Mesothelial cell of epicardium (in vitro differentiated cells): ENCODE results near the gene RPS4Y1. TPM values are rescaled to one million over a fixed set of nuclear protein-coding genes. Genes with fewer than 3 reads are reported as not detected.

Experiments
- DNase-seq, 2 experiments: peaks; one replicate each; pipeline ENCODE4 v3.0.0; 2021; ENCODE audit warnings: low spot score in 2 of 2; ENCODE audit not compliant: unreplicated experiment in 2 of 2
- H3K27ac Mint-ChIP-seq: 2 replicates; pipeline ENCODE4 v1.8.0; 2021; ENCODE audit warnings: mixed read lengths
- H3K27me3 Mint-ChIP-seq: 2 replicates; pipeline ENCODE4 v1.8.0; 2021; ENCODE audit warnings: low read depth, mixed read lengths
- H3K36me3 Mint-ChIP-seq: 2 replicates; pipeline ENCODE4 v1.8.0; 2021; ENCODE audit warnings: mixed read lengths
- H3K4me1 Mint-ChIP-seq: 2 replicates; pipeline ENCODE4 v1.8.0; 2021; ENCODE audit warnings: mixed read lengths
- H3K4me3 Mint-ChIP-seq: 2 replicates; pipeline ENCODE4 v1.8.0; 2021; ENCODE audit warnings: mild to moderate bottlenecking, moderate library complexity, mixed read lengths
- H3K9me3 Mint-ChIP-seq: 2 replicates; pipeline ENCODE4 v1.8.0; 2021; ENCODE audit warnings: mixed read lengths
- CTCF ChIP-seq: fragments of 200-600 bp; sonication (generic); IDR thresholded peaks from one replicate; pipeline ENCODE4 v1.5.0; 2021; ENCODE audit warnings: antibody characterized with exemption; ENCODE audit not compliant: unreplicated experiment
- total RNA-seq: library from RNA; stranded (reverse); gene quantifications from 3 replicates; pipeline ENCODE4 v1.2.1, GENCODE V29; 2021

Gene RPS4Y1
- total RNA-seq, 1 donor from 2014 or later = not detected

GRCh38 chrY:2885880-2886279 is 44.5 kb downstream of the RPS4Y1 start:
- Mint-ChIP-seq H3K4me3 (no peak overlapping the region), H3K36me3 (no peaks in the 10 kb centered on the region), H3K27me3 (no peaks in the 10 kb centered on the region), H3K9me3 (no peaks in the 10 kb centered on the region), H3K27ac (no peak overlapping the region), H3K4me1 (no peaks in the 10 kb centered on the region)
- no peak for TF ChIP-seq CTCF
- no peak for DNase-seq

- Mint-ChIP-seq H3K4me3 (no peak overlapping the region), H3K27me3 (no peaks in the 10 kb centered on the region), H3K27ac (no peak overlapping the region), H3K4me1 (no peaks in the 10 kb centered on the region), H3K9me3 (no peaks in the 10 kb centered on the region), H3K36me3 (no peaks in the 10 kb centered on the region)
- DNase-seq = no peak
- TF ChIP-seq CTCF = no peak
Observed at GRCh38 chrY:2887386-2887785, 46.0 kb downstream of the RPS4Y1 start.

- Mint-ChIP-seq H3K36me3 (no peaks in the 10 kb centered on the region), H3K9me3 (no peaks in the 10 kb centered on the region), H3K27ac (no peak overlapping the region), H3K4me1 (no peaks in the 10 kb centered on the region), H3K4me3 (no peak overlapping the region), H3K27me3 (no peaks in the 10 kb centered on the region)
- no peak for DNase-seq
- TF ChIP-seq CTCF = no peak
Observed at GRCh38 chrY:2887955-2888354, 46.6 kb downstream of the RPS4Y1 start.

GRCh38 chrY:2893471-2893870 is 52.1 kb downstream of the RPS4Y1 start:
- no peak for TF ChIP-seq CTCF
- DNase-seq = no peak

GRCh38 chrY:2896050-2896449 is 54.6 kb downstream of the RPS4Y1 start:
- no peaks in the 10 kb centered on the region for H3K27me3 Mint-ChIP-seq
- H3K4me1 Mint-ChIP-seq = no peaks in the 10 kb centered on the region
- no peak overlapping the region for H3K4me3 Mint-ChIP-seq
- no peak for DNase-seq
- TF ChIP-seq CTCF = no peak
- H3K36me3 Mint-ChIP-seq = no peaks in the 10 kb centered on the region
- no peaks in the 10 kb centered on the region for H3K9me3 Mint-ChIP-seq
- H3K27ac Mint-ChIP-seq = no peak overlapping the region

More at GRCh38 chrY:2893471-2893870, 52.1 kb downstream of the RPS4Y1 start:
- Mint-ChIP-seq H3K4me3 (no peak overlapping the region), H3K27ac (no peak overlapping the region), H3K4me1 (no peaks in the 10 kb centered on the region), H3K9me3 (no peaks in the 10 kb centered on the region), H3K27me3 (no peaks in the 10 kb centered on the region), H3K36me3 (no peaks in the 10 kb centered on the region)

GRCh38 chrY:2907356-2907755 is 66.0 kb downstream of the RPS4Y1 start:
- no peaks in the 10 kb centered on the region for H3K4me1 Mint-ChIP-seq
- H3K36me3 Mint-ChIP-seq = no peaks in the 10 kb centered on the region
- no peak for TF ChIP-seq CTCF
- H3K27ac Mint-ChIP-seq = no peak overlapping the region
- H3K27me3 Mint-ChIP-seq = no peaks in the 10 kb centered on the region
- no peaks in the 10 kb centered on the region for H3K9me3 Mint-ChIP-seq
- H3K4me3 Mint-ChIP-seq = no peak overlapping the region
- DNase-seq = no peak
